MM.1S (cell line): ENCODE data around the gene MRPL4.

Source experiments
- EZH2 ChIP-seq: fragments of 300-600 bp; sonication (generic); optimal IDR thresholded peaks from 2 replicates; pipeline ENCODE3; 2017; ENCODE audit warnings: low read depth, mild to moderate bottlenecking, antibody characterized with exemption, low read length, mixed read lengths
- TF ChIP-seq, protein P1 (sequence below): fragments of 300-600 bp; sonication (generic); IDR thresholded peaks from 2 replicates; pipeline ENCODE4 v1.5.1; 2016; ENCODE audit warnings: antibody characterized with exemption, low read length, mixed read lengths

DNA sequence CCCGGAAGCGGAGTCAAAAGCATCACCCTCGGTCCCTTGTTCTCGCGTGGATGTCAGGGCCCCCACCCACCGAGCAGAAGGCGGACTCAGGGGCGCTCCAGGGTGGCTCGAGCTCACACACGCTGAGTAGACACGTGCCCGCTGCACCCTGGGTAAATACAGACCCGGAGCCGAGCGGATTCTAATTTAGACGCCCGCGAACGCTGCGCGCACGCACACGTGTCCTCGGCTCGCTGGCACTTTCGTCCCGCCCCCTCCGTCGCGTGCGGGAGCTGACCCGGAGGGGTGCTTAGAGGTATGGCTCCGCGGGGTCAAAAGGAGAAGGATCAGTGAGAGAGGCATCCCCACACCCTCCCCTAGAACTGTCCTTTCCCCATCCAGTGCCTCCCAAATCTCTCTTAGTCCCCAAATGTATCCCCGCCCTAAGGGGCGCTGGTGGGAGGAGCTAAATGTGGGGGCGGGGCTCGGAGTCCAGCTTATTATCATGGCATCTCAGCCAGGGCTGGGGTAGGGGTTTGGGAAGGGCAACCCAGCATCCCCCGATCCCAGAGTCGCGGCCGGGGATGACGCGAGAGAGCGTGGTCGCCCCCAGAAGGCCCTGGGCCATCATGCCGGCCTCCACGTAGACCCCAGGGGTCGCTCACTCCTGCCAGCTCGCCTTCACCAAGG, 37.3 kb downstream of the MRPL4 start:
- TF ChIP-seq EZH2 = no peak
- TF ChIP-seq, protein P1, sequence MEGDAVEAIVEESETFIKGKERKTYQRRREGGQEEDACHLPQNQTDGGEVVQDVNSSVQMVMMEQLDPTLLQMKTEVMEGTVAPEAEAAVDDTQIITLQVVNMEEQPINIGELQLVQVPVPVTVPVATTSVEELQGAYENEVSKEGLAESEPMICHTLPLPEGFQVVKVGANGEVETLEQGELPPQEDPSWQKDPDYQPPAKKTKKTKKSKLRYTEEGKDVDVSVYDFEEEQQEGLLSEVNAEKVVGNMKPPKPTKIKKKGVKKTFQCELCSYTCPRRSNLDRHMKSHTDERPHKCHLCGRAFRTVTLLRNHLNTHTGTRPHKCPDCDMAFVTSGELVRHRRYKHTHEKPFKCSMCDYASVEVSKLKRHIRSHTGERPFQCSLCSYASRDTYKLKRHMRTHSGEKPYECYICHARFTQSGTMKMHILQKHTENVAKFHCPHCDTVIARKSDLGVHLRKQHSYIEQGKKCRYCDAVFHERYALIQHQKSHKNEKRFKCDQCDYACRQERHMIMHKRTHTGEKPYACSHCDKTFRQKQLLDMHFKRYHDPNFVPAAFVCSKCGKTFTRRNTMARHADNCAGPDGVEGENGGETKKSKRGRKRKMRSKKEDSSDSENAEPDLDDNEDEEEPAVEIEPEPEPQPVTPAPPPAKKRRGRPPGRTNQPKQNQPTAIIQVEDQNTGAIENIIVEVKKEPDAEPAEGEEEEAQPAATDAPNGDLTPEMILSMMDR = no peak
